ENCODE data around the gene ZNF385B.
"Not testable (repeated sequence)": the region's sequence is repeated elsewhere in the genome, so short reads cannot be mapped to it uniquely, and the experiment has no call there.

DNA sequence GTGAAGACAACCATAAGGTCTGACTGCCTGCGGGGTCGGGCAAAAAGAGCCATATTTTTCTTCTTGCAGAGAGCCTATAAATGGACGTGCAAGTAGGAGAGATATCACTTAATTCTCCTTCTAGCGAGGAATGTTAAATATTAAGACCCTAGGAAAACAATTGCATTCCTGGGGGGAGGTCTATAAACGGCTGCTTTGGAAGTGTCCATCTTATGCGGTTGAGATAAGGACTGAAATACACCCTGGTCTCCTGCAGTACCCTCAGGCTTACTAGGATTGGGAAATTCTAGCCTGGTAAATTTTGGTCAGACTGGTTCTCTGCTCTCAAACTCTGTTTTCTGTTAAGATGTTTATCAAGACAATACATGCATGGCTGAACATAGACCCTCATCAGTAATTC is 27.2 kb upstream of the ZNF385B start:
- TF ChIP-seq, protein P1, sequence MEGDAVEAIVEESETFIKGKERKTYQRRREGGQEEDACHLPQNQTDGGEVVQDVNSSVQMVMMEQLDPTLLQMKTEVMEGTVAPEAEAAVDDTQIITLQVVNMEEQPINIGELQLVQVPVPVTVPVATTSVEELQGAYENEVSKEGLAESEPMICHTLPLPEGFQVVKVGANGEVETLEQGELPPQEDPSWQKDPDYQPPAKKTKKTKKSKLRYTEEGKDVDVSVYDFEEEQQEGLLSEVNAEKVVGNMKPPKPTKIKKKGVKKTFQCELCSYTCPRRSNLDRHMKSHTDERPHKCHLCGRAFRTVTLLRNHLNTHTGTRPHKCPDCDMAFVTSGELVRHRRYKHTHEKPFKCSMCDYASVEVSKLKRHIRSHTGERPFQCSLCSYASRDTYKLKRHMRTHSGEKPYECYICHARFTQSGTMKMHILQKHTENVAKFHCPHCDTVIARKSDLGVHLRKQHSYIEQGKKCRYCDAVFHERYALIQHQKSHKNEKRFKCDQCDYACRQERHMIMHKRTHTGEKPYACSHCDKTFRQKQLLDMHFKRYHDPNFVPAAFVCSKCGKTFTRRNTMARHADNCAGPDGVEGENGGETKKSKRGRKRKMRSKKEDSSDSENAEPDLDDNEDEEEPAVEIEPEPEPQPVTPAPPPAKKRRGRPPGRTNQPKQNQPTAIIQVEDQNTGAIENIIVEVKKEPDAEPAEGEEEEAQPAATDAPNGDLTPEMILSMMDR (IDR thresholded peaks at IDR 0.05; ENCODE audit: low read depth, low read length), result not testable (repeated sequence)
- not testable (repeated sequence) for TF ChIP-seq EZH2phosphoT487 (IDR thresholded peaks at IDR 0.05; ENCODE audit: low read depth)
